Measurements from ENCODE around the gene SERHL2.
"Not testable (repeated sequence)": the region's sequence is repeated elsewhere in the genome, so short reads cannot be mapped to it uniquely, and the experiment has no call there.

Gene SERHL2

DNA sequence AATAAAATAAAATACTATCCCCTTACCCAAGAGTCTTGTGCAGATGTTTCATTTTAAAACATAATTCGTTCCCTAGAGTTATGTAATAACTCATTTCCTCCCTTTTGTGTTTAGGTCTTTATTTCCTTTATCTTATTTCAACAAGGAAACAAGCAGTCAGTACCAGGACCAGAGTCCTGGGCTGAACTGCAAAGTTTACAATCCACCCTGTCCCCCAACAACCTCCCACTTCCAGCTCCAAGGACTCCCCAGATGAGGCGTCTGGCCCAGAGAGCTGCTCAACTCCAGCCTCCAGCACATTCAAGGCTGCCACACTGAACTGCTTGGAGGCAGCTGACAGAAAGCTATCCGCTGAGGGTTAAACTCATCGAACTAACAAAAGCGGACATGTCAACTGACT lies 56.4 kb downstream of the SERHL2 start:
- no peak overlapping the region for H3K4me3 ChIP-seq (ENCODE audit: low read depth, low read length)
- TF ChIP-seq, protein P1, sequence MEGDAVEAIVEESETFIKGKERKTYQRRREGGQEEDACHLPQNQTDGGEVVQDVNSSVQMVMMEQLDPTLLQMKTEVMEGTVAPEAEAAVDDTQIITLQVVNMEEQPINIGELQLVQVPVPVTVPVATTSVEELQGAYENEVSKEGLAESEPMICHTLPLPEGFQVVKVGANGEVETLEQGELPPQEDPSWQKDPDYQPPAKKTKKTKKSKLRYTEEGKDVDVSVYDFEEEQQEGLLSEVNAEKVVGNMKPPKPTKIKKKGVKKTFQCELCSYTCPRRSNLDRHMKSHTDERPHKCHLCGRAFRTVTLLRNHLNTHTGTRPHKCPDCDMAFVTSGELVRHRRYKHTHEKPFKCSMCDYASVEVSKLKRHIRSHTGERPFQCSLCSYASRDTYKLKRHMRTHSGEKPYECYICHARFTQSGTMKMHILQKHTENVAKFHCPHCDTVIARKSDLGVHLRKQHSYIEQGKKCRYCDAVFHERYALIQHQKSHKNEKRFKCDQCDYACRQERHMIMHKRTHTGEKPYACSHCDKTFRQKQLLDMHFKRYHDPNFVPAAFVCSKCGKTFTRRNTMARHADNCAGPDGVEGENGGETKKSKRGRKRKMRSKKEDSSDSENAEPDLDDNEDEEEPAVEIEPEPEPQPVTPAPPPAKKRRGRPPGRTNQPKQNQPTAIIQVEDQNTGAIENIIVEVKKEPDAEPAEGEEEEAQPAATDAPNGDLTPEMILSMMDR (IDR thresholded peaks at IDR 0.05; ENCODE audit: low read depth, low read length) = no peak

DNA sequence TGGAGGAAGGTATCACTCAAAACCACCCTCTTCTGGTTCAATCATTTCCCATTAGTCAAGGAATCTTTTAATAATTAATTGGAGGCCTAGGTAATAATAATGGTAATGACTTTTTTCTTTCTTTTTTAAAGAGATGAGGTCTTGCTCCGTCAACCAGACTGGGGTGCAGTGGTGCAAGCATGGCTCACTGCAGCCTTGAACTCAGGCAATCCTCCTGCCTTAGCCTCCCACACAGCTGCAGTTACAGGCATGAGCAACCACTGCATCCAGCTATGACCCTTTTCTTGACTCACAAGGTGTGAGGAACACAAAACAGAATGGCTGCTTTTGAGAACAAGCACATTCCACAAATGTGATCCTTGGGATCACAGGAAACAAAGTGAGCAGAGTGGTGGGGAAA lies 57.3 kb downstream of the SERHL2 start:
- TF ChIP-seq, protein P1 (IDR thresholded peaks at IDR 0.05; ENCODE audit: low read depth, low read length) = no peak

DNA sequence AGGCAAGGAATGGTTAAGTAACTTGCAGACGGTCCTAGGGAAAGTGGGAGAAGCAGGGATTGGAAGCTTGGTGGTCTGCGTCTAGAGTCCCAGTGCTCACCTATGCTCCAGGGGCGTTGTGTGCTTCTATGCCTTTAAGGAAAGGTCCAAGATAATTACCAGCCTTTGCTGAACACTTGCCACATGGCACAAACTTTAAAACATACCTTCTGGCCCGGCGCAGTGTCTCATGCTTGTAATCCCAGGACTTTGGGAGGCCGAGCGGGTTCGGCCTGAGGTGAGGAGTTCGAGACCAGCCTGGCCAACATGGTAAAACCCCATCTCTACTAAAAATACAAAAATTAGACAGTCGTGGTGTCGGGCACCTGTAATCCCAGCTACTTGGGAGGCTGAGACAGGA lies 58.6 kb downstream of the SERHL2 start:
- TF ChIP-seq, protein P1 (IDR thresholded peaks at IDR 0.05; ENCODE audit: low read depth, low read length) = no peak
- H3K4me3 ChIP-seq (ENCODE audit: low read depth, low read length) = no peak overlapping the region

More for the DNA sequence above, 57.3 kb downstream of the SERHL2 start:
- H3K4me3 ChIP-seq (ENCODE audit: low read depth, low read length) = no peak overlapping the region

DNA sequence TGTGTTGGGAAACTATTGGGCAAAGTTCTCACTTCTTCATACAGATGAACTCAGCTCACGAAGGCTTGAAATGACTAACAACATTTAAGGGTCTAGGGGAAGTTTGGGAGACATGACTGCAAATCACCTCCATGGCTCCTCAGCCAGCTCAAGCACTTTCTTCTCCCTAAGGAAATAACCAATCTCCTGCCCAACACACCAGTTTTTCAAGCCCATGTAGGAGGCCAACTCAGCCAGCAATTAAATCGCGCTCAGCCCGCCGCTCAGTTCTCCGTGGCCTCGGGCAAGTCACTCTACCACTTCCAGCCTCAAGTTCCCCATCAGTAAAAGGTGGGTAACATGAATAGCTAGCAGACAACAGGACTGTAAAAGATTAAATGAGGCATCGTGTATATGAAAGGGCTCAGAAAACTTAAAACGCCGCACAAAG lies 60.1 kb downstream of the SERHL2 start:
- peak overlapping the region; percentile 72 for H3K4me3 ChIP-seq (ENCODE audit: low read depth, low read length)
- TF ChIP-seq, protein P1 (IDR thresholded peaks at IDR 0.05; ENCODE audit: low read depth, low read length) = no peak

DNA sequence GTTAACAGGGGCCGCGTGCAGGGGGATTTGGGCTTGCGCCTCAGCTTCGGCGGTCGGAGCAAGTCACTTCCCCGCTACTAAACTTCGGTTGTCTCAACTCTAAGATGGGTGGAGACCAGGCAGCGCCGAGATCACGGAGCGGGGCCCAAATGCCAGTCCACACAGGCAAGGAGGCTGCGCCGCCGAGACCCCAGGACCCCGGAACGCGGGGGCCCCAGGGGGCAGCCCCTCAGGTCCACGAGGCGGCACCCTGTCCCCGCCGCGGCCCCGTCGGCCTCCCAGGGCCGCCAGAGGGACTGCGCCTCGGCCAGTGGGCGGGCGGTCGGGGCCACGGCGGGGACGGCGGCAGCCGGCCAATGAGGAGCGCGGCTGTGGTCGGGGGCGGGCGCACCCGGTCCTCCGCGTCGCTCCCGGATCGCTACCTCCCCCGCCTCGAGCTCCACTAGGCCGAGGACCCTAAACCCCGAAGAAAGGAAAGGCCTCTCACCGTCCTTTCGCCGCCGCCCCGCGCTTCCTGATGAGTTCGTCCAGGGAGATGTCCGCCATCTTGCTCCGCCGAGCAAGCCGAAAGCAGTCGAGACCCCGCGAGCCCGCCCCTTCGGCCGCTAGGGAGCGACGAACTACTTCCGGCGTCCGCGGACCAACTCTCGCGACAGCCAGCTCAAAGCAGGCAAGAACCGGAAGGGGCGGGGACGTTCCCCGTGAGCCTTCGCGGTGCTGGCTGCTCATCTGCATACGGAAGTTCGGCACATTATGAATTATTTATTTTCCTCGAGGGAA lies 60.7 kb downstream of the SERHL2 start, which contains the start of gene POLDIP3:
Gene POLDIP3, minus strand, starts transcription at position 572 of the 780 bp plus-strand sequence. Its CDS starts 26 bp downstream, at position 546.
- TF ChIP-seq, protein P1 (IDR thresholded peaks at IDR 0.05; ENCODE audit: low read depth, low read length) = no peak
- peak within 1 kb of the TSS; percentile 72 for H3K4me3 ChIP-seq (ENCODE audit: low read depth, low read length)

DNA sequence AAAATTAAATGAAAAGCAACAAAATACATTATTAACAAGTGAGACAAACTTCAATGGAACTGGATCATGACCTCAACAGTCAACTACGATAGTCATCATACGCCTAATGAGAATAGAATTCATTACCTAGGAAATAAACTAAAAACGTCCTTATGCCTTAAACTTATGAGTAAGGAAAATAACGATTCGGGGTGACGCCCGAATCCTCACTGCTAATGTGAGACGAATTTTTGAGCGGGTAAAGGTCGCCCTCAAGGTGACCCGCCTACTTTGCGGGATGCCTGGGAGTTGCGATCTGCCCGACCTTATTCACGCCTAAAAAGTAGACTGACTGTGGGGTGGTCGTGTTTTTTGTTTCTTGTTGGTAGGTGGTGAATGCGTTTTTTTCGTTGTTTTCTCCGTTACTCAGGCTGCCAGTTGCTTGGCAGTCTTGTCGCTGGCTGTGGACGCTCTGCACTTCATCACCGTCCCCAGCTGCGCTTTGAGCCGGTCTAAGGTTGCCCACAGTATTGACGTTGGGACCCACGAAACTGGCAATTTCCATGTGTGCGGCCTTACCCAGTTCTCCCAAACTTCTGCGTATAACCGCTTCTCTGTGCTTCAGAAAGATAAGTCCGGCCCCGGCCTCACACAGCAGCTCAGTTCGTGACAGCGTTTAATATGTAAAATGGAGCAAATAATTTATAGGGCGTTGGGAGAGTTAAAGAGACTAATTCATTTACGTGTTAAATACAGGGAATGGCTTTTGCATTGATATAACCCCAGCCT lies 61.5 kb downstream of the SERHL2 start:
- peak overlapping the region; percentile 72 for H3K4me3 ChIP-seq (ENCODE audit: low read depth, low read length)
- TF ChIP-seq, protein P1 (IDR thresholded peaks at IDR 0.05; ENCODE audit: low read depth, low read length) = no peak

DNA sequence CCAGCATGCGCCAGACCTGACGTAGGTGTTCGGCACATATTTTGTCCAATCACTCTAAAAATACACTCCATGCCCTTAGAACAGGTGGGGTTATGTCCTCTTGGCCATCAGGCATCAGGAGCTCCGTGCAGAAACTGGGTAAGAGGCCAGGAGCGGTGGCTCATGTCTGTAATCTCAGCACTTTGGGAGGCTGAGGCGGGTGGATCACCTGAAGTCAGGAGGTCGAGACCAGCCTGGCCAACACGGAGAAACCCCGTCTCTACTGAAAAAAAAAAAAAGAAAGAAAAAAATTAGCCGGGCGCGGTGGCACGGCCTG lies 62.1 kb downstream of the SERHL2 start:
- not testable (repeated sequence) for H3K4me3 ChIP-seq (ENCODE audit: low read depth, low read length)
